ENCODE results near the gene PRODH2. TPM values are rescaled to one million over a fixed set of nuclear protein-coding genes. Genes with fewer than 3 reads are reported as not detected.

PRODH2 gene
- not detected for polyA plus RNA-seq (ENCODE audit: insufficient read length in 10 of 10)
- long read RNA-seq, donor 1: 0 reads
- long read RNA-seq, donor 2: 0 reads
- long read RNA-seq, donor 3: 0 reads
- long read RNA-seq, donor 4: 0 reads
- long read RNA-seq, donor 5, partial matches to known transcripts: 0 of 1 reads
- long read RNA-seq, donor 5, other reads (novel, unspliced or antisense): 0 of 1 reads
- long read RNA-seq, donor 6: 0 reads
- long read RNA-seq, donor 7: 0 reads
- long read RNA-seq, donor 8: 0 reads
- long read RNA-seq, donor 9: 0 reads

- no peak for DNase-seq
These were observed at the start of gene PRODH2 for GRCh38 chr19:35812220-35813042. PRODH2 (minus strand) TSS chr19:35812845; CDS start chr19:35812805, 40 bp downstream.

- DNase-seq: no peak
These were observed 49.1 kb upstream of the PRODH2 start for GRCh38 chr19:35861640-35862160.

DNA sequence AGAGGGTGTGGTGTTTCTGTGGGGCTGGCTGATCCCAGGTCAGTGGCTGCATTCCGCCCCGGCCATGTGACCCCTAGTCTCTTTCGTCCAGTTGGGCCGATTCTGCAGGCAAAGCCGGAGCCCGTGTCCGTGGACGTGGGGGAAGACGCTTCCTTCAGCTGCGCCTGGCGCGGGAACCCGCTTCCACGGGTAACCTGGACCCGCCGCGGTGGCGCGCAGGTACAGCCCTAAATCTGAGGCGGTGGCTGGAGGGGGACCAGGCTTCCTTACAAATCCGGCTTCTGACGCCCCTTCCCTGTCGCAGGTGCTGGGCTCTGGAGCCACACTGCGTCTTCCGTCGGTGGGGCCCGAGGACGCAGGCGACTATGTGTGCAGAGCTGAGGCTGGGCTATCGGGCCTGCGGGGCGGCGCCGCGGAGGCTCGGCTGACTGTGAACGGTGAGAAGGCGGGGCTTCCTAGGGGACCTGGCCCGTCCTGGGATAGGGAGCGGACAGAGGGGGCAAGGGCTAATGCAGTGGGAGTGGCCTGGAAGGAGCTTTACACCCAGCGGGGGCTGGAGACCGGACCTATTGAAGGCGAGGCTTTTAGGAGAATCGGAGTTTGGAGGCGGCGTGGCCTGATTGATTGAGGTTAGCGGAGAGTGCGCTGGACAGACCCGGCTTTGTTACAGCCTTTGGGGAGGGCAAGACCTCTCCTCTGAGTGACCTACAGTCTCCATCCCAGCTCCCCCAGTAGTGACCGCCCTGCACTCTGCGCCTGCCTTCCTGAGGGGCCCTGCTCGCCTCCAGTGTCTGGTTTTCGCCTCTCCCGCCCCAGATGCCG lies 48.4 kb upstream of the PRODH2 start:
- DNase-seq: no peak

GRCh38 chr19:35860436-35860817 lies 47.8 kb upstream of the PRODH2 start:
- no peak for DNase-seq

DNA sequence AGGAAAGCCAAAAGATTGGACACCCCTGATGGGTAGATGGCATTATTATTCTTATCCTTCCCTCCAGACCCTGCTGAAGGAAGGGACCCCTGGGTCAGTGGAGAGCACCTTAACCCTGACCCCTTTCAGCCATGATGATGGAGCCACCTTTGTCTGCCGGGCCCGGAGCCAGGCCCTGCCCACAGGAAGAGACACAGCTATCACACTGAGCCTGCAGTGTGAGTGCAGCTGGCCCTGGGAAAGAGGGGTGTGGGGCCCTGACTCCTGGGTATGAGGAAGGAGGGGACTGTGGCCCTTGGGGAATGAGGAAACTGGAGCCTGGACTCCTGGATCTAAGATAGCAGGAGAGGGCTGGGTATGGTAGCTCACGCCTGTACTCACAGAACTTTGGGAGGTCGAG lies 46.8 kb upstream of the PRODH2 start:
- no peak for DNase-seq

DNA sequence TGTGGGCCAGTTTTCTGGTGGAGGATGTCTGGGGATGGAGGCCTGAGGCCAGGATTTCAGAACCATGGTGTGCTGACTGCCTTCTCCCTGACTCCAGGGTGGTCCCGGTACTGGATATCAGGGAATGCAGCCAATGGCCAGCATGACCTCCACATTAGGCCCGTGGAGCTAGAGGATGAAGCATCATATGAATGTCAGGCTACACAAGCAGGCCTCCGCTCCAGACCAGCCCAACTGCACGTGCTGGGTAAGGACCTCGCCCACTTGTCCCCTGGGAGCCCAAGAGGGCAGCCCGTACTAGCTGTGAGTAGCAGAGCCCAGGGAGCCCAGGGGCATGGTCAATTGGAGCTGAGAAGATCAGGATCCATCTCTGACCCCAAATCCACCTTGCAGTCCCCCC lies 45.7 kb upstream of the PRODH2 start:
- no peak for DNase-seq

DNA sequence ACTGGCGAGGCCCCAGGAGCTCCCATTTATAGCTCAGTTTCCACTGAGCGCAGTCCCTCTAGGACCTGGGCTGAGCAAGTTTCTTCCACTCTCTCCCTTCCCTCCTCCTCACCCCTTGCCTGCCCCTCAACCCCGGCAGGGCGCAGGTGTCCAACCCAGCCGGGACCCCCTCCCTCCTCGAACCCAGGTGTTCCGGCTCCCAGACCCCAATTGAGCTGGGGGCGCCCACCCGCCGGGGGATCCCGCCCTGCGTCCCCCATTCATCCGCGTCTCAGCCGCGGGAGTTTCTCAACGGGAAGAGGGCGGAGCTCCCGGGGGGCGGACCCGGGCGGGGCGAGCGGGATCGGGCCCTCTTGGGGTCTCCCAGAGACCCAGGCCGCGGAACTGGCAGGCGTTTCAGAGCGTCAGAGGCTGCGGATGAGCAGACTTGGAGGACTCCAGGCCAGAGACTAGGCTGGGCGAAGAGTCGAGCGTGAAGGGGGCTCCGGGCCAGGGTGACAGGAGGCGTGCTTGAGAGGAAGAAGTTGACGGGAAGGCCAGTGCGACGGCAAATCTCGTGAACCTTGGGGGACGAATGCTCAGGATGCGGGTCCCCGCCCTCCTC lies 44.0 kb upstream of the PRODH2 start, which contains the start of gene KIRREL2:
Gene KIRREL2, plus strand, starts transcription at position 366 of the 604 bp plus-strand sequence. Its CDS starts 209 bp downstream, at position 575.
- peak in 1 of 3 donors; percentile 66 for DNase-seq

DNA sequence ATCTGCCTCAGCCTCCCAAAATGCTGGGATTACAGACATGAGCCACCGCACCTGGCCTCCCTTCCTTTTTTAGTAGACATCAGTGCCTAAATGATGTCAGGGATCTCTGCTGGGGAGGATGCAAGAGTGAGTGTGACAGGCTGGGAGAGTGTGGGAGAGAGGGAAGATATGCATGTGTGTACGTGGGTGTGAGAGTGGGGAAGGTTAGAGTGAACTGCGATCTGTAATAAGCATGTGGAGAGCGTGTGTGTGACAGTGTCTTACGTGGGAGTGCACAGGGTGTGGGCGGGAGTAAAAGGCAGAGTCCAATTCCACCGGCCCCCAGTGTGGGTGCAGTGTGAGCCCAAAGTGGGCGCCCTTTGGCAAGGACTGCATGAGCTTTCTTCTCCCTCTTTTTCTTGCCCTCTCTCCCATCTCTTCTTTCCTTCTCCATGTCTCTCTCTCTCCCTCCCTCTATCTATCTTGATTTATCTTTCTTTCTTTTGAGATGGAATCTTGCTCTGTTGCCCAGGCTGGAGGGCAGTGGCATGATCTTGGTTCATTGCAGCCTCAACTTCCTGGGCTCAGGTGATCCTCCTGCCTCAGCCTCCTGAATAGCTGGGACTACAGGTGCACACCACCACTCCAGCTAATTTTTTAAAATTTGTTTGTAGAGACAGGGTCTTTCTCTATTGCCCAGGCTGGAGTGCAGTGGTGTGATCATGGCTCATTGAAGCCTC lies 40.6 kb upstream of the PRODH2 start:
- DNase-seq: no peak

GRCh38 chr19:35852029-35852780 lies 39.6 kb upstream of the PRODH2 start, which contains the start of gene NPHS1:
NPHS1 (minus strand) TSS chr19:35852504; CDS start chr19:35851837, 667 bp downstream.
- no peak for DNase-seq

DNA sequence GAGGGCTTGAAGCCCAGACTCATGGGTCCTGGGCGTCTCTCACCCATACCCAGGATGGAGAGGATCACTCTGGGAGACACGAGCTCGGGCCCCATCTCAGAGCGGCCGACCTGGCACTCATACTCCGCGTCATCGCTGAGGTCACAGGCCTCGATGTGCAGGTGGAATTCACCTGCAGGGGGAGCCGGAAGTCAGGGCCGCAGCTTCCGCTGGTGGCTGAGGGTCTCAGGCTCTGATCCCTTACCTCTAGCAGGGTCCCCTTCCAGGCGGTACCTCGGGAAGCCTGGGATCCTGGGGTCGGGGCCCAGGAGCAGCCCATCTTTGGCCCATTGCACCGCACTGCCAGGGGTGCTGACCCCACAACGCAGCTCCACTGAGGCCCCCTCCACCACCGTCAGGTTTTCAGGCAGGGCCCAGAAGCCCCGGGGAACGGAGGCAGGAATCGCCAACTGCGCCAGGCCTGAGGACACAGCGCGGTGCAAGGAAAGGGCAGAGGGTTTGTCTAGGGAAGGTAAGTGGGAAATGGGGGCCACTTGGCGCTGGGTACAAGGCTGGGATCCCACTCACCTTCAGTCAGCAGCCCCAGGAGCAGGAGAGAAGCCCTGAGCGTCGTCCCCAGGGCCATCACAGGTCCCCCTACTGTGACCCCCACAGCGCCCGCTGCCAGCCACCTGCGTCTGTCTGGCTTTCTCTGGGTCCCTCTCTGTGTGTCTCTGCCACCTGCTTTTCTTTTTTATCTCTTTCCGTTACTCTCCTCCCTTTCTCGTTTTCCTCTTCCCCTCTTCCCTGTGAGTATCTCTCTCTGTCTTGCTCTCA lies 38.8 kb upstream of the PRODH2 start:
- DNase-seq: no peak

DNA sequence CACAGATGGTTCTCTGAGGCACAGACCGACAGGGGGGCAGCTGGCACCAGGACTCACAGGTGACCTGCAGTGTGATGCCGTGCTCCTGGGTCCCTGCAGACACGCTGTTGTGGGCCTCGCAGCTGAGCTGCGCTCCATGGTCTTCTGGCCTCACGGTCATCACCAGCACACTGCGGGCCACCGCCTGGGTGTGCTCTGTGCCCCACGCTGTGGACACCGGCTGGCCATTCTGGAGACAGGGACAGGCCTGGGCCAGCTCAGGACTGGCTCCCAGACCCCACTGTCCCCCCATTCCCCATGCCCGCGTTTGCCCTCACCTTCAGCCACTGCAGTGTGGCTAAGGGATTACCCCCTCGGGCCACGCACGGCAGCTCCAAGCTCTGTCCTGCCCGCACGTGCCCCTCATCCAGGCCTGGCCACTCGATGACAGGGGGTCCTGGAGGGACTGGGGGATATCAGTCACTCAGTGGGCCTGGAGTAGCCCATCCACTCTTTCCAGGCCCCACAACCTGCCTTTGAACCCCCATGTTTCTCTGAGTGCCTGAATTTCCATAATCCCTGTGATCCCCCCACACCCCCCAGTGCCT lies 36.4 kb upstream of the PRODH2 start:
- DNase-seq: no peak

DNA sequence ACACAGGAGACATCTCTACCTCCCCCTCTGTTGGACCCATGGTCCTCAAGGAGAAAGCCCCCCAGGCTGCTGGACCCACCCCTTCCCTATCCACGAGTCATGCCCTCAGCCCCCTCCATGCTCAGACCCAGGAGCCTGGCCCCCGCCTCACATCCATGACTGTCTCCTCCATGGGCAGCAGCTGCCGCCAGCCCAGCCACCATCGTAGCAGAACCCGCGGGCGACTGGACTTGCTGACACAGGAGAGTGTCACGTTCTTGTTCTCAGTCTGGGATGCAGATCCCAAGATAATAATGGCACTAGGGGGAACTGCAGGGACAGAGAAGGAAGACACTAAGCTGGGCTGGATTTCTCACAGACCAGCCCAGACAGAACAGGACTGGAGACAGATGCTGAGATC lies 35.8 kb upstream of the PRODH2 start:
- no peak for DNase-seq

GRCh38 chr19:35847911-35848310 lies 35.3 kb upstream of the PRODH2 start:
- no peak for DNase-seq

- no peak for DNase-seq
These were observed 33.5 kb upstream of the PRODH2 start for GRCh38 chr19:35846038-35846668.

DNA sequence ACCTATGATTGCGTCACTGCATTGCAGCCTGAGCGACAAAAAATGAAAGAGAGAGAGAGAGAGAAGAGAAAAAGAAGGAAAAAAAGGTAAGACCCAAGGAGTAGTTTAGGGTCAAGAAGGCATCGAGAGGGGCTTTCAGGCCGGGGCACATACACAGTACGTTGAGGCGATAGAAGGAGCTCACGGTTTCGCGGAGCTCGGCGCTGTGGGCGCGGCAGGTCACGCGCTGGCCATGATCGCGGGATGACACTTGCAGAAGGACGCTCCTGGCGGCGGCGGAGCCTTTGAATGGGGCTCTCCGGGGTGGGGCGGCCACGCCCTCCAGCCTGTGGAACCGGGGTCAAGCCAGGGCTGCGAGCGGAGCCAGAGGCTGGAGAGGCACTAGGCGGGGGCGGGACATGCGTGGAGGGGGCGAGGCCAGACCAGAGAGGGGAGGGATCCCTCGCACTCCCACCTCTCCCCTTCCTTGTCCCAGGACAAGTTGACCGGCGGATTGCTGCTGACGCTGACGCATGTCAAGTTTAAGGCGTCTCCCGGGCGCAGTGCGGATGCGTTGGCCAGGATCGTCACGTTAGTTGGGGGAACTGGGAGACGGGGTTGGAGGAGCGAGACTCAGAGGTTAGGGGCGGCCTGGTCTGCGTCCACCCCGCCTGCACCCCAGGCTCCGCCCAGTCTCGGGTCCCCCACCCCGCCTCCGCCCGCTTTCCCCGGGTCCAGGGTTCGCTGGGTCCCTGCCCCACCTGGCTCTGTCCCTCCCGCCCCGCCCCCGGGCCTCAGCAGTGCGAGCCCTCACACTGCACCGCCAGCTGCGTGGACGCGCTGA lies 32.8 kb upstream of the PRODH2 start:
- peak in 1 of 3 donors; percentile 37 for DNase-seq

DNA sequence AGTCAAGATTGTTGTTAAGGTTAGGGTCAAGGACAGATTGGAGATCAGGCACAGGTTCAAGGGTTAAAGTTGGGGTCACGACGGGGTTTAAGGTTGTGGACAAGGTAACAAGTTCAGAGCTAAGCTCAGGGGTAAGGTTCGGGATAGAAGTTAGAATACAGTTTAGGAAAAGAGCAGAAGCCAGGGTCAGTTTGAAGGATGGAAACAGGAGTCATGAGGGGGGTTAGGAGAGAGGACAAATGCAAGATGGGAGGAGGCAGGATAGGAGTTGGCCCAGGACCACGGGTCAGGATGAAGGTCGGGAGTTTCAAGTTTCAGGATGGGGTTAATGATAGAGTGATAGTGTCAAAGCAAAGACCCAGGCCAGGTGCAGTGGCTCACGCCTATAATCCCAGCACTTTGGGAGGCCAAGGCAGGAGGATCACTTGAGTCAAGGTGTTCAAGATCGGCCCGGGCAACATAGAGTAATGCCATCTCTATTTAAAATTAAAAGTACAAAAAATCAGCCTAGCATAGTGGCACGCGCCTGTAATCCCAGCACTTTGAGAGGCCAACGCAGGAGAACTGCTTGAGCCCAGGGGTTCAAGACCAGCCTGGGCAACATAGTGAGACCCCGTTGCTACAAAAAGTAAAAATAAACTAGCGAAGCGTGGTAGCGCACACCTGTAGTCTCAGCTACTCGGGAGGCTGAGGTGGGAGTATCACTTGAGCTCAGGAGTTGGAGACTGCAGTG lies 32.0 kb upstream of the PRODH2 start:
- DNase-seq: no peak

All from muscle of back (tissue), 13 donors.